Measurements from ENCODE around the gene CHRNE. TPM values are rescaled to one million over a fixed set of nuclear protein-coding genes. Genes with fewer than 3 reads are reported as not detected.

The CHRNE gene
- total and polyA plus RNA-seq, 2 of the 4 experiments (the other 2 are of a cell fraction) = under 0.01 to 0.21 TPM

- Histone ChIP-seq H3K9ac (ENCODE audit: low read depth, low read length) (no peak overlapping the region), H4K8ac (ENCODE audit: low read depth in 2 of 2, low read length in 2 of 2) (no peak overlapping the region), H3K4ac (ENCODE audit: low read depth, low read length) (peak overlapping the region; percentile 82), H2BK15ac (ENCODE audit: low read depth, low read length) (peak overlapping the region; percentile 26; the same call in 1 of the 3 replicates), H3K18ac (ENCODE audit: low read depth, low read length) (no peak overlapping the region), H3K9me3 (ENCODE audit: control insufficient read depth, insufficient read depth, low read length) (no peaks in the 10 kb centered on the region), H3K27me3 (ENCODE audit: control insufficient read depth, insufficient read depth, low read length) (no peaks in the 10 kb centered on the region), H4K5ac (ENCODE audit: low read depth, low read length) (no peak overlapping the region), H3K56ac (ENCODE audit: extremely low read depth, insufficient read depth, low read length) (no peak overlapping the region), H2AFZ (replicated peaks; ENCODE audit: low read length, poor library complexity) (no peak overlapping the region), H2AK5ac (ENCODE audit: low read depth, low read length) (peak overlapping the region; percentile 86), H3K36me3 (ENCODE audit: control insufficient read depth, insufficient read depth, low read length) (no peaks in the 10 kb centered on the region; the same call in 1 of the 2 replicates), H3K4me1 (ENCODE audit: control insufficient read depth, insufficient read depth, low read length) (peaks cover 19% of the 10 kb centered on the region), H3K9me1 (ENCODE audit: insufficient read depth, low read length) (peaks cover 25% of the 10 kb centered on the region), H4K20me1 (ENCODE audit: insufficient read depth, low read length) (peaks cover 50% of the 10 kb centered on the region), H3K4me3 (ENCODE audit: insufficient read depth, low read depth, low read length) (no peak overlapping the region), H2BK5ac (ENCODE audit: low read depth, low read length, poor library complexity, severe bottlenecking) (no peak overlapping the region), H3K27ac (ENCODE audit: insufficient read depth, low read length) (peak overlapping the region; percentile 2; the same call in 1 of the 2 replicates), H3K23ac (ENCODE audit: low read depth, low read length) (0 out of 2 replicates have a peak overlapping the region, but pooled peaks have one; percentile 23), H3K4me2 (ENCODE audit: low read depth, low read length) (peak overlapping the region; percentile 29; the same call in 1 of the 2 replicates), H2BK20ac (ENCODE audit: low read depth, low read length) (peak overlapping the region; percentile 72; the same call in 1 of the 2 replicates), H3K14ac (replicated peaks; ENCODE audit: low read depth, low read length) (peak overlapping the region; percentile 55; the same call in 1 of the 2 replicates), H2BK120ac (ENCODE audit: low read depth, low read length) (no peak overlapping the region), H4K91ac (ENCODE audit: insufficient read depth, low read depth, low read length) (no peak overlapping the region), H3K79me1 (ENCODE audit: low read depth in 1 of 2, low read length in 2 of 2) (peaks cover 36 to 77% of the 10 kb centered on the region in 2 experiments), H2AK9ac (replicated peaks; ENCODE audit: low read depth, low read length, poor library complexity) (peak overlapping the region; percentile 31)
- ATAC-seq (ENCODE audit: low read depth) (peak; percentile 68), DNase-seq (peak; percentile 78)
- BruUV-seq (replicated peaks) = no TSS peak
- CTCF ChIA-PET = interaction anchor here (0.6 kb wide), 1 partner anchor 14 kb away, joined by 3 read pairs; no protein-coding TSS in a partner anchor
- dilution Hi-C loops (cut with HindIII; ENCODE audit: low sequenced_read_pairs, unreplicated experiment) (no loop called here), in situ Hi-C loops (cut with MboI; ENCODE audit: low sequenced_read_pairs) (no loop called here), intact Hi-C loops (cut with micrococcal nuclease) (no loop called here)
- TF ChIP-seq USF2 (IDR thresholded peaks at IDR 0.05; ENCODE audit: low read depth, low read length) (no peak), POLR2A (IDR thresholded peaks at IDR 0.05; ENCODE audit: low read depth, low read length) (no peak), RCOR1 (IDR thresholded peaks at IDR 0.05; ENCODE audit: insufficient replicate concordance, low read length) (no peak), CTCF (conservative IDR thresholded peaks at IDR 0.05; ENCODE audit: low read depth, low read length) (no peak), MAZ (IDR thresholded peaks at IDR 0.05; ENCODE audit: borderline replicate concordance, low read depth, low read length) (no peak), FOS (IDR thresholded peaks at IDR 0.05; ENCODE audit: low read depth, low read length) (no peak), MXI1 (IDR thresholded peaks at IDR 0.05; ENCODE audit: borderline replicate concordance, low read depth, low read length) (no peak), CHD1 (IDR thresholded peaks at IDR 0.05; ENCODE audit: low read depth, low read length) (no peak), NFE2L2 (IDR thresholded peaks at IDR 0.05; ENCODE audit: low read depth, low read length) (no peak), ELK1 (IDR thresholded peaks at IDR 0.05; ENCODE audit: borderline replicate concordance, low read depth, low read length) (no peak), BHLHE40 (IDR thresholded peaks at IDR 0.05; ENCODE audit: low read depth, low read length) (no peak), SMC3 (IDR thresholded peaks at IDR 0.05; ENCODE audit: low read depth, low read length) (no peak)
- POLR2A ChIA-PET (ENCODE audit: unreplicated experiment) = no interaction called here
These were observed 50.2 kb downstream of the CHRNE start for GRCh38 chr17:4852567-4853207.
